ENCODE measurements around the gene PSMD6.

The PSMD6 gene

GRCh38 chr3:63961891-63962290 lies 61.4 kb downstream of the PSMD6 start:
- H3K4me3 ChIP-seq (ENCODE audit: low read depth, low read length) = no peak overlapping the region
- POLR2A ChIA-PET = no interaction called here
- CTCF ChIA-PET = interaction anchor here (0.9 to 6.3 kb wide), 17 partner anchors 9 to 522 kb away, joined by 3 to 90 read pairs (median 6); no protein-coding TSS in a partner anchor
- TF ChIP-seq CTCF (IDR thresholded peaks at IDR 0.05; ENCODE audit: insufficient read depth, low read length, missing control alignments) = peak; percentile 39
- DNase-seq (ENCODE audit: low read depth, low spot score) = no peak
